Neural progenitor cell (in vitro differentiated cells): ENCODE measurements around the gene SCFD2.

Source experiments
- EZH2phosphoT487 ChIP-seq: fragments of 200-600 bp; sonication (generic); IDR thresholded peaks from 2 replicates; pipeline ENCODE4 v1.6.1; 2017; ENCODE audit warnings: antibody characterized with exemption
- TF ChIP-seq, protein P1 (sequence below): fragments of 200-600 bp; sonication (generic); IDR thresholded peaks from 2 replicates; pipeline ENCODE4 v1.5.1; 2017; ENCODE audit warnings: antibody characterized with exemption, mild to moderate bottlenecking

DNA sequence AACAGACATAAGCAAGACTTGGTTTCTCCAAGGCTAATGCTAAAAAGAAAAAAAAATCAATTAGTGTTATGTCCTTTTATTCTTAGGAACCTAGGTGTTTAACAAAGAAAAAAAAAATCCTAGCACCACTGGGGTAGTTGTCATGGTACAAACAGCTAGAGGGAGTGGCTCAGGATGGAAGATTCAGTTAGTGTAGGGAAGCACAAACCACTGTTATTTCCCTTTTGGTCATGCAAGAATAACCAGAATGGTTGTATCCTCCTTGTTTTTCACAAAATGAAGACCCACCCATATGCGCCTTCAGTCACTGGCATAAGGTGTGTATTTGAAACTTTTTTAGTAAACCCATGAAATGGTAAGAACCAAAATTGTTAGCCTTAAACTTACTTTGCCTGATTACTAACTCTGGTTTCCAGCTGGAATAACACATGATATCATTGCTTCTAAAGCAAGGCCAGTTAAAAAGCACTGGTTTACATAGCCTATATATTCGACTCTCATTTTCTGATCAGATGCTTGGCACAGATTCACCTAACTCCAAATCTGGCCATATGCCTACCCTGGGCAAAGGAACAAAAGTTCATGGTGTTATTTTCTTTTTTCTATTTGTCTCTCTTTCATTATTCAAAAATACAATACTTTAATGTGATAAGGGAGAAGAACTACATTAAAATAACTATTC is 132.6 kb downstream of the SCFD2 start:
- no peak for TF ChIP-seq EZH2phosphoT487
- TF ChIP-seq, protein P1, sequence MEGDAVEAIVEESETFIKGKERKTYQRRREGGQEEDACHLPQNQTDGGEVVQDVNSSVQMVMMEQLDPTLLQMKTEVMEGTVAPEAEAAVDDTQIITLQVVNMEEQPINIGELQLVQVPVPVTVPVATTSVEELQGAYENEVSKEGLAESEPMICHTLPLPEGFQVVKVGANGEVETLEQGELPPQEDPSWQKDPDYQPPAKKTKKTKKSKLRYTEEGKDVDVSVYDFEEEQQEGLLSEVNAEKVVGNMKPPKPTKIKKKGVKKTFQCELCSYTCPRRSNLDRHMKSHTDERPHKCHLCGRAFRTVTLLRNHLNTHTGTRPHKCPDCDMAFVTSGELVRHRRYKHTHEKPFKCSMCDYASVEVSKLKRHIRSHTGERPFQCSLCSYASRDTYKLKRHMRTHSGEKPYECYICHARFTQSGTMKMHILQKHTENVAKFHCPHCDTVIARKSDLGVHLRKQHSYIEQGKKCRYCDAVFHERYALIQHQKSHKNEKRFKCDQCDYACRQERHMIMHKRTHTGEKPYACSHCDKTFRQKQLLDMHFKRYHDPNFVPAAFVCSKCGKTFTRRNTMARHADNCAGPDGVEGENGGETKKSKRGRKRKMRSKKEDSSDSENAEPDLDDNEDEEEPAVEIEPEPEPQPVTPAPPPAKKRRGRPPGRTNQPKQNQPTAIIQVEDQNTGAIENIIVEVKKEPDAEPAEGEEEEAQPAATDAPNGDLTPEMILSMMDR, result no peak
